Osteoblast (primary cell): ENCODE results near the gene VPS51. TPM values are rescaled to one million over a fixed set of nuclear protein-coding genes. Genes with fewer than 3 reads are reported as not detected.
A peak's percentile ranks its signal among the peaks of the same experiment; 100 is the strongest.

Experiments used
- DNase-seq: peaks from one replicate; pipeline ENCODE4 v3.0.0; 2011; ENCODE audit warnings: low spot score, mixed read lengths; ENCODE audit not compliant: insufficient read length; ENCODE audit errors: missing footprints
- H2AFZ ChIP-seq: 2 replicates; pipeline ENCODE4 v1.6.0; 2011; ENCODE audit warnings: mild to moderate bottlenecking, low read length
- H3K27ac ChIP-seq: 2 replicates; pipeline ENCODE4 v1.5.1; 2011; ENCODE audit warnings: mild to moderate bottlenecking, low read depth, low read length, moderate library complexity
- H3K27me3 ChIP-seq: 2 replicates; pipeline ENCODE4 v1.6.0; 2012; ENCODE audit warnings: mild to moderate bottlenecking, control low read depth, inconsistent platforms, low read length, moderate library complexity; ENCODE audit not compliant: insufficient read depth
- H3K36me3 ChIP-seq: 2 replicates; pipeline ENCODE4 v1.5.1; 2011; ENCODE audit warnings: mild to moderate bottlenecking, low read length, control low read depth, moderate library complexity; ENCODE audit not compliant: insufficient read depth
- H3K4me1 ChIP-seq: 2 replicates; pipeline ENCODE4 v1.5.1; 2011; ENCODE audit warnings: mild to moderate bottlenecking, low read length, control low read depth, moderate library complexity; ENCODE audit not compliant: insufficient read depth
- H3K4me2 ChIP-seq: 2 replicates; pipeline ENCODE4 v1.6.0; 2011; ENCODE audit warnings: mild to moderate bottlenecking, low read length; ENCODE audit not compliant: insufficient read depth
- H3K4me3 ChIP-seq: fragments of 200-600 bp; sonication (generic); 3 replicates; pipeline ENCODE4 v1.5.1; 2012; ENCODE audit warnings: mild to moderate bottlenecking, low read length, inconsistent platforms; ENCODE audit not compliant: insufficient read depth
- H3K79me2 ChIP-seq: 2 replicates; pipeline ENCODE4 v1.6.0; 2012; ENCODE audit warnings: mild to moderate bottlenecking, low read length, control low read depth, inconsistent platforms; ENCODE audit not compliant: insufficient read depth
- H3K9me3 ChIP-seq: 2 replicates; pipeline ENCODE4 v1.5.1; 2011; ENCODE audit warnings: low read depth, low read length, control low read depth
- H4K20me1 ChIP-seq: 2 replicates; pipeline ENCODE4 v1.6.0; 2012; ENCODE audit warnings: mild to moderate bottlenecking, low read length, control low read depth; ENCODE audit not compliant: insufficient read depth
- total RNA-seq: library from RNA; depleted of rRNA; stranded (reverse); fragments of >200 nt; gene quantifications from 2 replicates; pipeline ENCODE4 v1.2.3, GENCODE V29; 2012
- TF ChIP-seq, protein P1 (sequence below): IDR thresholded peaks from 2 replicates; pipeline ENCODE4 v1.5.1; 2011; ENCODE audit warnings: mild to moderate bottlenecking, low read depth, low read length, moderate library complexity; ENCODE audit errors: extremely low read depth

The VPS51 gene
- total RNA-seq, 1 donor, result 153 TPM

DNA sequence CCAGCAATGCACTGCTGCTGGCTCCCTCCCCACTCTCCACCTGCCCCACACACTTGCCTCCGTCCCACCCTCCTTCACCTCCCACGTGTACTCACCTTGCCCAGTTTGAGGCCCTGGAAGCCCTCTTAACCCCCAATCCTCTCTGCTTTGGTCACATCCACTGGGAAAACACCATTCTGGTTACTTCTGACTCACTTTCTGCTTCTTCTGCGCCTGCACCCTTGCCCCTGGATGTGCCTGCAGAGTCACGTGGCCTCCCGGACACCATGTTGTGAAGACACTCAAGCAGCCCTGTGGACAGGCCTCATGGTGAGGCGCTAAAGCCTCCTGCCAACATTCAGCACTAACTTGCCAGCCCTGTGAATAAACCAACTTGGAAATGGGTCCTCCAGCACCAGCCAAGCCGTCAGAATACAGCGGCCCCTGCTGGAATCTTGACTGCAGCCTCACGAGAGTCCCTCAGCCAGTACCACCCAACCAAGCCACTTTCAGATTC, 35.1 kb upstream of the VPS51 start:
- Histone ChIP-seq H3K4me2 (no peak overlapping the region), H4K20me1 (no peaks in the 10 kb centered on the region), H2AFZ (no peak overlapping the region), H3K79me2 (no peaks in the 10 kb centered on the region), H3K9me3 (no peaks in the 10 kb centered on the region), H3K36me3 (no peaks in the 10 kb centered on the region), H3K27ac (no peak overlapping the region), H3K4me1 (no peaks in the 10 kb centered on the region), H3K27me3 (peaks cover 3% of the 10 kb centered on the region), H3K4me3 (no peak overlapping the region)
- TF ChIP-seq, protein P1, sequence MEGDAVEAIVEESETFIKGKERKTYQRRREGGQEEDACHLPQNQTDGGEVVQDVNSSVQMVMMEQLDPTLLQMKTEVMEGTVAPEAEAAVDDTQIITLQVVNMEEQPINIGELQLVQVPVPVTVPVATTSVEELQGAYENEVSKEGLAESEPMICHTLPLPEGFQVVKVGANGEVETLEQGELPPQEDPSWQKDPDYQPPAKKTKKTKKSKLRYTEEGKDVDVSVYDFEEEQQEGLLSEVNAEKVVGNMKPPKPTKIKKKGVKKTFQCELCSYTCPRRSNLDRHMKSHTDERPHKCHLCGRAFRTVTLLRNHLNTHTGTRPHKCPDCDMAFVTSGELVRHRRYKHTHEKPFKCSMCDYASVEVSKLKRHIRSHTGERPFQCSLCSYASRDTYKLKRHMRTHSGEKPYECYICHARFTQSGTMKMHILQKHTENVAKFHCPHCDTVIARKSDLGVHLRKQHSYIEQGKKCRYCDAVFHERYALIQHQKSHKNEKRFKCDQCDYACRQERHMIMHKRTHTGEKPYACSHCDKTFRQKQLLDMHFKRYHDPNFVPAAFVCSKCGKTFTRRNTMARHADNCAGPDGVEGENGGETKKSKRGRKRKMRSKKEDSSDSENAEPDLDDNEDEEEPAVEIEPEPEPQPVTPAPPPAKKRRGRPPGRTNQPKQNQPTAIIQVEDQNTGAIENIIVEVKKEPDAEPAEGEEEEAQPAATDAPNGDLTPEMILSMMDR, result peak; percentile 32
- DNase-seq, result peak; percentile 71

- peak; percentile 78 for DNase-seq
- TF ChIP-seq, protein P1, result no peak
- Histone ChIP-seq H3K36me3 (no peaks in the 10 kb centered on the region), H3K79me2 (no peaks in the 10 kb centered on the region), H3K4me3 (no peak overlapping the region), H3K27me3 (peaks cover 3% of the 10 kb centered on the region), H4K20me1 (no peaks in the 10 kb centered on the region), H2AFZ (no peak overlapping the region), H3K9me3 (no peaks in the 10 kb centered on the region), H3K4me2 (no peak overlapping the region), H3K4me1 (no peaks in the 10 kb centered on the region), H3K27ac (no peak overlapping the region)
These were observed 32.5 kb upstream of the VPS51 start for GRCh38 chr11:65063532-65063931.

DNA sequence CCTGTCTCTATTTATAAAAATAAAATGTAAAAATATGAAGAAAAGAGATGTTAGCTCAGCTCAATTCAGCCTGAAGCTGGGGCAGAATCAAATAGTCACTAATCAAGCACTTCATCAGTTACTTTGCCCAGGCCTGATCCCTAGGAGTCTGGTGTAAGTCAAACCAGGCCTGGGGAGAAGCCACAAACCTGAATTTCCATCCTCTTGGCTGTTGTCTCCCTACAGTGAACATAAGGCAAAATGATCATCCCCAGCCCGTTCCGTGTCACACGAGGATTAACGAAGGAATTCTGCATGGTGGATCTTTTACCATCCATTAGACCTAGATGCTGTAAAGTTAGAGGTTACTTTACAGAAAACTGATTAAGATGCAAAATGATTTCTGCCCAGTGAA, 31.2 kb upstream of the VPS51 start:
- peak; percentile 3 for DNase-seq
- Histone ChIP-seq H2AFZ (no peak overlapping the region), H3K27ac (no peak overlapping the region), H4K20me1 (no peaks in the 10 kb centered on the region), H3K79me2 (no peaks in the 10 kb centered on the region), H3K27me3 (no peaks in the 10 kb centered on the region), H3K4me1 (no peaks in the 10 kb centered on the region), H3K36me3 (no peaks in the 10 kb centered on the region), H3K4me3 (no peak overlapping the region), H3K4me2 (no peak overlapping the region), H3K9me3 (no peaks in the 10 kb centered on the region)
- TF ChIP-seq, protein P1, result no peak

GRCh38 chr11:65065851-65066250, 30.2 kb upstream of the VPS51 start:
- no peaks in the 10 kb centered on the region for H3K27me3 ChIP-seq
- no peaks in the 10 kb centered on the region for H3K79me2 ChIP-seq
- peak; percentile 25 for DNase-seq
- no peak overlapping the region for H3K4me3 ChIP-seq
- H3K9me3 ChIP-seq, result no peaks in the 10 kb centered on the region
- H2AFZ ChIP-seq, result no peak overlapping the region
- H4K20me1 ChIP-seq, result no peaks in the 10 kb centered on the region
- TF ChIP-seq, protein P1, result no peak
- no peaks in the 10 kb centered on the region for H3K4me1 ChIP-seq
- no peak overlapping the region for H3K27ac ChIP-seq
- no peak overlapping the region for H3K4me2 ChIP-seq
- H3K36me3 ChIP-seq, result no peaks in the 10 kb centered on the region
